SH-SY5Y (cell line): ENCODE data around the gene OAS3.

ENCODE experiments used
- GATA2 ChIP-seq: IDR thresholded peaks from 2 replicates; pipeline ENCODE4 v1.6.1; 2011; ENCODE audit warnings: mild to moderate bottlenecking, low read depth, low read length
- GATA3 ChIP-seq: IDR thresholded peaks from 2 replicates; pipeline ENCODE4 v1.6.1; 2011; ENCODE audit warnings: low read depth, mild to moderate bottlenecking, low read length, moderate library complexity

DNA sequence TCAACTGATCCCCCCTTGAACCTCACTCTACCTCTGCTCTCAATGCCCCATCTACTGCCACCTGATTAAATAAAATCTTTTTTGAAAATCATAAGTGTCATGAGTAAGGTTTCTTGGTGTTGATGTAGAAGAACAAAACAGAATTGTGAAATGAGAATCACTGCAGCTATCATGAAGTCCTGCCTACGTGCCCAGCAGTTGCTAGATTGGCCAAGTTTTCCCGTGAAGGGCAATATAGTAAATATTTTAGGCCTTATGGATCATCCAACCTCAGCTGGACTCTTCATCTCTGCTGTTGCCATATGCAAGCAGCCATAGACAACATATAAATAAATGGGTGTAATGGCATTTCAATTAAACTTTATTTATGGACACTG, 5.2 kb upstream of the OAS3 start:
- TF ChIP-seq GATA2 (no peak), GATA3 (no peak)
